ENCODE measurements around the gene TMEM87A.

GRCh38 chr15:42314818-42315217 lies 41.6 kb upstream of the TMEM87A start:
- no peak for TF ChIP-seq CTCF (IDR thresholded peaks at IDR 0.05)
- no peak for TF ChIP-seq MAZ (IDR thresholded peaks at IDR 0.05; ENCODE audit: borderline replicate concordance, low read depth, low read length)
- TF ChIP-seq EP300 (IDR thresholded peaks at IDR 0.05): no peak
- TF ChIP-seq MAX (IDR thresholded peaks at IDR 0.05): no peak
- TF ChIP-seq, protein P1, sequence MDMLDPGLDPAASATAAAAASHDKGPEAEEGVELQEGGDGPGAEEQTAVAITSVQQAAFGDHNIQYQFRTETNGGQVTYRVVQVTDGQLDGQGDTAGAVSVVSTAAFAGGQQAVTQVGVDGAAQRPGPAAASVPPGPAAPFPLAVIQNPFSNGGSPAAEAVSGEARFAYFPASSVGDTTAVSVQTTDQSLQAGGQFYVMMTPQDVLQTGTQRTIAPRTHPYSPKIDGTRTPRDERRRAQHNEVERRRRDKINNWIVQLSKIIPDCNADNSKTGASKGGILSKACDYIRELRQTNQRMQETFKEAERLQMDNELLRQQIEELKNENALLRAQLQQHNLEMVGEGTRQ (IDR thresholded peaks at IDR 0.05): no peak
- TF ChIP-seq POLR2A (IDR thresholded peaks at IDR 0.05; ENCODE audit: low read length): no peak
- no peak for TF ChIP-seq ZFP36 (IDR thresholded peaks at IDR 0.05; ENCODE audit: borderline replicate concordance, partially characterized antibody)
- TF ChIP-seq MYC (IDR thresholded peaks at IDR 0.05; ENCODE audit: borderline replicate concordance, low read length): no peak
- TF ChIP-seq, protein P2, sequence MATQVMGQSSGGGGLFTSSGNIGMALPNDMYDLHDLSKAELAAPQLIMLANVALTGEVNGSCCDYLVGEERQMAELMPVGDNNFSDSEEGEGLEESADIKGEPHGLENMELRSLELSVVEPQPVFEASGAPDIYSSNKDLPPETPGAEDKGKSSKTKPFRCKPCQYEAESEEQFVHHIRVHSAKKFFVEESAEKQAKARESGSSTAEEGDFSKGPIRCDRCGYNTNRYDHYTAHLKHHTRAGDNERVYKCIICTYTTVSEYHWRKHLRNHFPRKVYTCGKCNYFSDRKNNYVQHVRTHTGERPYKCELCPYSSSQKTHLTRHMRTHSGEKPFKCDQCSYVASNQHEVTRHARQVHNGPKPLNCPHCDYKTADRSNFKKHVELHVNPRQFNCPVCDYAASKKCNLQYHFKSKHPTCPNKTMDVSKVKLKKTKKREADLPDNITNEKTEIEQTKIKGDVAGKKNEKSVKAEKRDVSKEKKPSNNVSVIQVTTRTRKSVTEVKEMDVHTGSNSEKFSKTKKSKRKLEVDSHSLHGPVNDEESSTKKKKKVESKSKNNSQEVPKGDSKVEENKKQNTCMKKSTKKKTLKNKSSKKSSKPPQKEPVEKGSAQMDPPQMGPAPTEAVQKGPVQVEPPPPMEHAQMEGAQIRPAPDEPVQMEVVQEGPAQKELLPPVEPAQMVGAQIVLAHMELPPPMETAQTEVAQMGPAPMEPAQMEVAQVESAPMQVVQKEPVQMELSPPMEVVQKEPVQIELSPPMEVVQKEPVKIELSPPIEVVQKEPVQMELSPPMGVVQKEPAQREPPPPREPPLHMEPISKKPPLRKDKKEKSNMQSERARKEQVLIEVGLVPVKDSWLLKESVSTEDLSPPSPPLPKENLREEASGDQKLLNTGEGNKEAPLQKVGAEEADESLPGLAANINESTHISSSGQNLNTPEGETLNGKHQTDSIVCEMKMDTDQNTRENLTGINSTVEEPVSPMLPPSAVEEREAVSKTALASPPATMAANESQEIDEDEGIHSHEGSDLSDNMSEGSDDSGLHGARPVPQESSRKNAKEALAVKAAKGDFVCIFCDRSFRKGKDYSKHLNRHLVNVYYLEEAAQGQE (IDR thresholded peaks at IDR 0.05): no peak
- TF ChIP-seq RNF2 (IDR thresholded peaks at IDR 0.05; ENCODE audit: borderline replicate concordance, low read depth): no peak
- no peak for TF ChIP-seq RAD21 (conservative IDR thresholded peaks at IDR 0.05 in 1 of 2, IDR thresholded peaks at IDR 0.05 in 1 of 2)
- TF ChIP-seq CEBPB (IDR thresholded peaks at IDR 0.05): no peak

Data from A549 (cell line).